GM10266 (cell line): Measurements from ENCODE around the gene COL4A2.

Experiments used
- DNase-seq: peaks from one replicate; pipeline ENCODE4 v3.0.0; 2012; ENCODE audit errors: extremely low spot score
- TF ChIP-seq, protein P1 (sequence below): IDR thresholded peaks from 2 replicates; pipeline ENCODE4 v1.5.1; 2012; ENCODE audit warnings: mild to moderate bottlenecking, low read depth; ENCODE audit not compliant: control insufficient read depth, insufficient read depth; ENCODE audit errors: missing control alignments

Gene COL4A2

DNA sequence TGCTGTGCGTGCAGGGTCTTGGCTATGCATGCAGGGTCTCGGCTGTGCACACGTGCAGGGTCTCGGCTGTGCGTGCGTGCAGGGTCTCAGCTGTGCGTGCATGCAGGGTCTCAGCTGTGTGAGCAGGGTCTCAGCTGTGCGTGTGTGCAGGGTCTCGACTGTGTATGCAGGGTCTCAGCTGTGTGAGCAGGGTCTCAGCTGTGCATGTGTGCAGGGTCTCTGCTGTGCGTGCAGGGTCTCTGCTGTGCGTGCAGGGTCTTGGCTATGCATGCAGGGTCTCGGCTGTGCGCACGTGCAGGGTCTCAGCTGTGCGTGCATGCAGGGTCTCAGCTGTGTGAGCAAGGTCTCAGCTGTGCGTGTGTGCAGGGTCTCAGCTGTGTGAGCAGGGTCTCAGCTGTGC is 212.0 kb downstream of the COL4A2 start:
- no peak for DNase-seq
- TF ChIP-seq, protein P1, sequence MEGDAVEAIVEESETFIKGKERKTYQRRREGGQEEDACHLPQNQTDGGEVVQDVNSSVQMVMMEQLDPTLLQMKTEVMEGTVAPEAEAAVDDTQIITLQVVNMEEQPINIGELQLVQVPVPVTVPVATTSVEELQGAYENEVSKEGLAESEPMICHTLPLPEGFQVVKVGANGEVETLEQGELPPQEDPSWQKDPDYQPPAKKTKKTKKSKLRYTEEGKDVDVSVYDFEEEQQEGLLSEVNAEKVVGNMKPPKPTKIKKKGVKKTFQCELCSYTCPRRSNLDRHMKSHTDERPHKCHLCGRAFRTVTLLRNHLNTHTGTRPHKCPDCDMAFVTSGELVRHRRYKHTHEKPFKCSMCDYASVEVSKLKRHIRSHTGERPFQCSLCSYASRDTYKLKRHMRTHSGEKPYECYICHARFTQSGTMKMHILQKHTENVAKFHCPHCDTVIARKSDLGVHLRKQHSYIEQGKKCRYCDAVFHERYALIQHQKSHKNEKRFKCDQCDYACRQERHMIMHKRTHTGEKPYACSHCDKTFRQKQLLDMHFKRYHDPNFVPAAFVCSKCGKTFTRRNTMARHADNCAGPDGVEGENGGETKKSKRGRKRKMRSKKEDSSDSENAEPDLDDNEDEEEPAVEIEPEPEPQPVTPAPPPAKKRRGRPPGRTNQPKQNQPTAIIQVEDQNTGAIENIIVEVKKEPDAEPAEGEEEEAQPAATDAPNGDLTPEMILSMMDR: no peak

DNA sequence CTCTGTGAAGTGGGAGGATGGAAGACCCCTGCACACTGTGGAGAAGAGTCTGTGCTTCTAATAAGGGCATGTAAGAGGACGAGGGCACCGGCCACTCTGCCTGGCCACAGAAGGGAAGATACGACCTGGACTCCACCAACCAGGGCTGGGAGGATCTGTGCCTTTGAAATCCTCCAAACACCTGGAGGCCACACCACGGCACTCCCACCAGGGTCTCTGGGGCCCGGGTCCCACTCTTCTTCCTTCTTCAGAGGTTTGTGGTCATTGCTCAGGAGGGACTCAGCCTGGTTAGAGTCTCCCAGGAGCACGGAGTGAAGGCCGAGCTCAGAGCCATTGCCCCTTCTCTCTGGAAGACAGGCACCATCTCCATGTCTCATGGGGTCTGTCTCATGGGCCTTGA is 212.4 kb downstream of the COL4A2 start:
- TF ChIP-seq, protein P1: no peak
- DNase-seq: no peak

DNA sequence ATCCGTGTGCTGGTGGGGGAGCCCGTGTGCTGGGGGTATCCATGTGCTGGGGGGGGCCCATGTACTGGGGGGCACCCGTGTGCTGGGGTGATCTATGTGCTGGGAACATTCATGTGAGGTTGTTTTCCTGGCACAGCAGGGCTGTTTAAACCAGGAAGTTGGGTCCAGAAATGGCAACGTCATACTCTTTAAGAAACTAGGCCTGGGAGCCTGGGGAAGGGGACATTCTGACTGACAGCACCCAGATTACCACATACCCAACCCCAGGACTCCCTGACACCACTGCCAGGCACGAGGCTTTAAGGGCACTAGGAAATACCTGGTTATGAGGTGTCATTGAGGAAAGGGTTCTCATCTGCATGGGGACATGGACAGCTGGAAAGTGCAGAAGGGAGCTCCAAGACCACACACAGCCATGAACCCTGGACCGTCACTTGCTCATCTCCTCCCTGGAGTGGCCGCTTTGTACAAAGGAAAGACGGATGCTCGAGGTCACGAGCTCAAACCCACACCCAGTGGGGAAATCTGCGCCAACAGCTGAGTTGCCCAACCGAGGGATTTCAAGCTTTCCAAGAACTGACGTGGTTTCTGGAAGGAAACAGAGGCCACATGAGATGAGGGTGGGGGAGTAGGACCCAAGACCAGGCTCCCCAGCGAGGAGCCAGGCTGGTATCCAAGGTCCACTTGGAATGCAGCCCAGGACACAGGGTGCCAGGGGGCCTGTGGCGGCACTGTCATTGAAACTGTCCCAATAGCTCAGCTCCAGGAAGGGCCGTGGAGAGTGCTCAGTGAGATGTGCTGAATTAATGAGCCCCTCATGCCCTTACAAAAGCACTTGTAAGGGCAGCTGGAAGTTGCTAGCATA is 213.6 kb downstream of the COL4A2 start:
- DNase-seq: no peak
- TF ChIP-seq, protein P1: no peak

DNA sequence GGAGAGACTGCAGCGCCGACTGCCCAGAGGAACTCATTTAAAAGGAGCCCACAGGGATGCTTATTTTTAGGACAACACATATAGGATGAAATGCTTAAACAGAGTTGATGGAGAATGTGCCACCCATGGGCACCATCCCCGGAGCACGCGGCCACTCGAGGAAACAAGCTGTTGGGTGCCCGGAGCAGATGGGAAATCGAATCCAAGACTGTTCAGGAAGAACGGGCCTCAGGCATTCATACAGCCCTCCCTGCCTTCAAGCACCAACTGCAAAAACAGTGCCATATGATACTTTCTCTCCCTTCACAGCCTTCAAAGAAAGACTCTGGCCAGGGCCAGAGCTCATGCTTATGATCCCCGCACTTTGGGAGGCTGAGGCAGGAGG is 214.2 kb downstream of the COL4A2 start:
- TF ChIP-seq, protein P1: no peak
- DNase-seq: no peak

DNA sequence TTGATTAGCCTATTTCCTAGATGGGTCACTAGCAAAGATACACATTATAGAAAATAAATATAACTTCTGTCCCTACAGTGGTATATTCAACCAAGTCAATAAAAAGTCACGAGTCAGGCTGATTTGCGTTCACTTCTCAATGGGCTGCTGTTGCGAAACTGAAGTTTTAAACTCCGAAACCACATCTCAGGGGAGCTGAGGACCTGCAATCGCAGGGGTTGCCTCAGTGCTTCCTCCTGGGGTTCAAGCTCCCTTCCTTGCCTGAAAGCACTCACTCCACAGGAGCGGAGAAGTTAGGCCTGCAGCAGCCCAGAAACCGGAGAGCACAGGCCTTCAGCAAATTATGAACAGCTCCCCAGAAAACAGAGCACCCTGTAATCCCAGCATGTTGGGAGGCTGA is 214.9 kb downstream of the COL4A2 start:
- peak; percentile 63 for DNase-seq
- TF ChIP-seq, protein P1: no peak

DNA sequence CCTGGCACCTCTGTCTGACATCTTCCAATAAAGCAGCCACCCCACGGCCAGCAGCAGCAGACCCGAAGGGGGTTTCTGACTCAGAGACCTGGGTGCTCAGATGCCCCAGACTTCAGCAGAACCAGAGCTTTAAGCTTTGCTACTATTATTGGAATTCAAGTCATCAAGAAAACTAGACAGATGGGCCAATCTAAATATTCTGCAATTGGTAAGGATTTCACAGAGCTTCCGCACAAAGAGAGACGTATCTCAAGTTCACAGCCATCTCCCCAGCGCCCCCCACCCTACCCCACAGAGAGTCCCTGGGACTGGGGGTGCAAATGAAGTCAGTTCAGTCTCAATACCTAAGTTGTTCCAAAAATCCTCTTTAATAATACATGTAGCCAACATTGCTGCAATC is 215.6 kb downstream of the COL4A2 start:
- TF ChIP-seq, protein P1: no peak
- no peak for DNase-seq

DNA sequence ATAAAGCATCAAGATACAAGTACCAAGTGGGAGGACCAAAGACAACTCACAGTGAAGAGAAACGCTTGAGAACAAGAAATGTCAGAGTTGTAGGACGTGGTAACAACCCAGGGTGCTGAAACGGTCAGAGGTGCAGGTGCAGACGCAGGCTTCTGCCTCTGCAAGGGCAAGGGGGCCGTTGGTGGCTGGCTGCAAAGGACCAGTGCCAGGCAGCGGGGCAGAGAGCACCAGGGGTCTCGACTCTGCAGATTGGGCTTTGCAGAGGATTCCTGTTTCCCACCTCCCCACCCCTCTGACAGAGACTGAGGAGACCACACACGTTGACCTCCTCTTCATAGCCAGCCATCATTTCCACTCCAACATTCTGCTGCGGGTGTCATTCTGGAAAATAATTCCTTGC is 216.1 kb downstream of the COL4A2 start:
- DNase-seq: no peak
- TF ChIP-seq, protein P1: no peak
